HEK293 (cell line): ENCODE results near the gene SIK2.
"Not testable (repeated sequence)": the region's sequence is repeated elsewhere in the genome, so short reads cannot be mapped to it uniquely, and the experiment has no call there.

ENCODE experiments used
- CTCF ChIP-seq: fragments of 450-650 bp; formaldehyde crosslinking; IDR thresholded peaks from 2 replicates; pipeline ENCODE4 v1.5.1; 2016; ENCODE audit warnings: missing biosample characterization, missing genetic modification characterization
- KLF8 ChIP-seq: fragments of 450-650 bp; formaldehyde crosslinking; IDR thresholded peaks from 2 replicates; pipeline ENCODE4 v1.5.1; 2016; ENCODE audit warnings: missing biosample characterization, missing genetic modification characterization
- ZBTB20 ChIP-seq: fragments of 450-650 bp; formaldehyde crosslinking; IDR thresholded peaks from 2 replicates; pipeline ENCODE4 v1.5.1; 2016; ENCODE audit warnings: missing biosample characterization, missing genetic modification characterization
- ZNF157 ChIP-seq: fragments of 450-650 bp; formaldehyde crosslinking; IDR thresholded peaks from 2 replicates; pipeline ENCODE4 v1.5.1; 2016; ENCODE audit warnings: missing biosample characterization, missing genetic modification characterization
- ZNF274 ChIP-seq, 2 experiments: fragments of 200-500 bp in 1 of 2; fragments of 450-650 bp in 1 of 2; sonication (Bioruptor generic) in 1 of 2; formaldehyde crosslinking in 1 of 2; IDR thresholded peaks; 2 replicates each; pipeline versions ENCODE4 v1.5.1 to v1.6.1; 2014 to 2016; ENCODE audit warnings: borderline replicate concordance in 1 of 2, inconsistent platforms in 1 of 2, low read length in 1 of 2, missing biosample characterization in 1 of 2, missing genetic modification characterization in 1 of 2
- ZNF354C ChIP-seq: fragments of 450-650 bp; formaldehyde crosslinking; IDR thresholded peaks from 2 replicates; pipeline ENCODE4 v1.5.1; 2016; ENCODE audit warnings: missing biosample characterization, missing genetic modification characterization, low read depth, borderline replicate concordance

GRCh38 chr11:111658493-111658892 is 56.2 kb downstream of the SIK2 start:
- not testable (repeated sequence) for TF ChIP-seq ZBTB20 (tag by site-specific recombination); ZNF274 (IDR thresholded peaks at IDR 0.05; ENCODE audit: low read length); ZNF274 (tag by site-specific recombination; IDR thresholded peaks at IDR 0.05; ENCODE audit: borderline replicate concordance); ZNF354C (tag by site-specific recombination); ZNF157; KLF8 (tag by site-specific recombination); CTCF
